Skeletal muscle satellite cell (primary cell): ENCODE data around the gene NASP. TPM values are rescaled to one million over a fixed set of nuclear protein-coding genes. Genes with fewer than 3 reads are reported as not detected.

Source experiments
- H3K27me3 ChIP-seq: 2 replicates; pipeline ENCODE4 v1.7.0; 2013; ENCODE audit warnings: low read length; ENCODE audit not compliant: control insufficient read depth, insufficient read depth
- H3K36me3 ChIP-seq: 2 replicates; pipeline ENCODE4 v1.7.0; 2013; ENCODE audit warnings: mild to moderate bottlenecking, control low read depth, low read length; ENCODE audit not compliant: insufficient read depth
- H3K4me1 ChIP-seq: 2 replicates; pipeline ENCODE4 v1.7.0; 2013; ENCODE audit warnings: low read length; ENCODE audit not compliant: control insufficient read depth, insufficient read depth
- H3K4me2 ChIP-seq: 2 replicates; pipeline ENCODE4 v1.7.0; 2013; ENCODE audit warnings: mild to moderate bottlenecking, low read length
- H3K4me3 ChIP-seq: 2 replicates; pipeline ENCODE4 v1.7.0; 2013; ENCODE audit warnings: low read length
- H3K9ac ChIP-seq: 2 replicates; pipeline ENCODE4 v1.7.0; 2013; ENCODE audit warnings: mild to moderate bottlenecking, low read depth, low read length, moderate library complexity
- H3K9me3 ChIP-seq: replicated peaks from 2 replicates; pipeline ENCODE4 v1.7.0; 2013; ENCODE audit warnings: mild to moderate bottlenecking, control low read depth, low read length
- small RNA-seq: library from RNA; depleted of rRNA; stranded (forward); fragments of <200 nt; gene quantifications from one replicate; pipeline ENCODE3, GENCODE V24; 2012

Gene NASP

GRCh38 chr1:45656573-45657226 is 72.9 kb downstream of the NASP start:
- Histone ChIP-seq H3K4me3 (no peak overlapping the region), H3K36me3 (peaks cover 84% of the 10 kb centered on the region), H3K4me1 (peaks cover 10% of the 10 kb centered on the region), H3K27me3 (no peaks in the 10 kb centered on the region), H3K4me2 (no peak overlapping the region), H3K9me3 (no peaks in the 10 kb centered on the region), H3K9ac (no peak overlapping the region)

GRCh38 chr1:45658171-45658570 is 74.3 kb downstream of the NASP start:
- H3K4me1 ChIP-seq = peaks cover 10% of the 10 kb centered on the region
- H3K4me3 ChIP-seq = no peak overlapping the region
- H3K36me3 ChIP-seq = peaks cover 75% of the 10 kb centered on the region
- H3K9me3 ChIP-seq = no peaks in the 10 kb centered on the region
- no peak overlapping the region for H3K4me2 ChIP-seq
- no peak overlapping the region for H3K9ac ChIP-seq
- H3K27me3 ChIP-seq = no peaks in the 10 kb centered on the region

- Histone ChIP-seq H3K4me2 (no peak overlapping the region), H3K4me3 (no peak overlapping the region), H3K4me1 (peaks cover 10% of the 10 kb centered on the region), H3K9me3 (no peaks in the 10 kb centered on the region), H3K36me3 (peaks cover 65% of the 10 kb centered on the region), H3K9ac (no peak overlapping the region), H3K27me3 (no peaks in the 10 kb centered on the region)
Observed at GRCh38 chr1:45659222-45659621, 75.4 kb downstream of the NASP start.

GRCh38 chr1:45660336-45660735 is 76.5 kb downstream of the NASP start:
- no peak overlapping the region for H3K9ac ChIP-seq
- H3K4me3 ChIP-seq = no peak overlapping the region
- peaks cover 54% of the 10 kb centered on the region for H3K36me3 ChIP-seq
- H3K27me3 ChIP-seq = no peaks in the 10 kb centered on the region
- no peak overlapping the region for H3K4me2 ChIP-seq
- no peaks in the 10 kb centered on the region for H3K9me3 ChIP-seq
- peaks cover under 1% of the 10 kb centered on the region for H3K4me1 ChIP-seq

- Histone ChIP-seq H3K4me2 (no peak overlapping the region), H3K36me3 (peaks cover 4% of the 10 kb centered on the region), H3K4me1 (peaks cover 20% of the 10 kb centered on the region), H3K9ac (no peak overlapping the region), H3K27me3 (no peaks in the 10 kb centered on the region), H3K9me3 (no peaks in the 10 kb centered on the region), H3K4me3 (no peak overlapping the region)
Observed at GRCh38 chr1:45666836-45667235, 83.0 kb downstream of the NASP start.

- no peaks in the 10 kb centered on the region for H3K27me3 ChIP-seq
- H3K36me3 ChIP-seq = peaks cover 1% of the 10 kb centered on the region
- H3K4me3 ChIP-seq = no peak overlapping the region
- H3K4me1 ChIP-seq = peaks cover 20% of the 10 kb centered on the region
- H3K9me3 ChIP-seq = no peaks in the 10 kb centered on the region
- no peak overlapping the region for H3K4me2 ChIP-seq
- no peak overlapping the region for H3K9ac ChIP-seq
Observed at GRCh38 chr1:45667321-45668111, 83.7 kb downstream of the NASP start.

Small RNA genes lying within 50 kb of the gene (small RNA-seq; reads per million reads assigned to genes)
- not detected for gene AL355480.1
- gene AL355480.2 = not detected
- gene AL355480.3 = not detected
- gene AL355480.4 = not detected
